HG03521 (cell line): Measurements from ENCODE around the gene WDPCP.
"Not testable (repeated sequence)": the region's sequence is repeated elsewhere in the genome, so short reads cannot be mapped to it uniquely, and the experiment has no call there.

Experiments
- ATAC-seq: cut with Tn5 transposase; IDR thresholded peaks from one replicate; pipeline ENCODE4 v1.9.1; 2021; ENCODE audit warnings: mild to moderate bottlenecking, moderate library complexity; ENCODE audit not compliant: unreplicated experiment

The WDPCP gene

GRCh38 chr2:63268946-63269345 lies 319.3 kb downstream of the WDPCP start:
- no peak for ATAC-seq

GRCh38 chr2:63261137-63261621 lies 327.1 kb downstream of the WDPCP start:
- ATAC-seq = no peak

GRCh38 chr2:63257473-63257872 lies 330.8 kb downstream of the WDPCP start:
- no peak for ATAC-seq

- no peak for ATAC-seq
These were observed 339.1 kb downstream of the WDPCP start for GRCh38 chr2:63249161-63249560.

GRCh38 chr2:63242747-63243146 lies 345.5 kb downstream of the WDPCP start:
- ATAC-seq = no peak

- ATAC-seq = no peak
These were observed 362.2 kb downstream of the WDPCP start for GRCh38 chr2:63225964-63226686.

- no peak for ATAC-seq
These were observed 369.3 kb downstream of the WDPCP start for GRCh38 chr2:63218800-63219526.

GRCh38 chr2:63195310-63195709 lies 393.0 kb downstream of the WDPCP start:
- ATAC-seq = no peak

- ATAC-seq = no peak
These were observed 394.1 kb downstream of the WDPCP start for GRCh38 chr2:63194175-63194574.

- ATAC-seq = no peak
These were observed 395.1 kb downstream of the WDPCP start for GRCh38 chr2:63192889-63193774.

GRCh38 chr2:63192169-63192888 lies 395.9 kb downstream of the WDPCP start:
- ATAC-seq = no peak

- peak; percentile 94 for ATAC-seq
These were observed 399.3 kb downstream of the WDPCP start for GRCh38 chr2:63189026-63189425.

- no peak for ATAC-seq
These were observed 401.9 kb downstream of the WDPCP start for GRCh38 chr2:63186331-63186730.

GRCh38 chr2:63163161-63163820 lies 425.0 kb downstream of the WDPCP start:
- no peak for ATAC-seq

- ATAC-seq = no peak
These were observed 429.0 kb downstream of the WDPCP start for GRCh38 chr2:63159262-63159661.

- ATAC-seq = not testable (repeated sequence)
These were observed 451.6 kb downstream of the WDPCP start for GRCh38 chr2:63136683-63137082.

- ATAC-seq = no peak
These were observed 456.3 kb downstream of the WDPCP start for GRCh38 chr2:63132020-63132419.

GRCh38 chr2:63131196-63131595 lies 457.1 kb downstream of the WDPCP start:
- no peak for ATAC-seq

GRCh38 chr2:63127594-63127993 lies 460.7 kb downstream of the WDPCP start:
- ATAC-seq = no peak

GRCh38 chr2:63124850-63125249 lies 463.4 kb downstream of the WDPCP start:
- peak; percentile 87 for ATAC-seq
